ENCODE results near the gene MAX.

- TF ChIP-seq CTCF (IDR thresholded peaks at IDR 0.05), result no peak
- TF ChIP-seq POLR2A (IDR thresholded peaks at IDR 0.05), result no peak
Observed at GRCh38 chr14:65080960-65081747, 21.2 kb downstream of the MAX start.

Data from right lobe of liver (tissue), 4 donors.